ENCODE data around the gene EYA2.

Gene EYA2

DNA sequence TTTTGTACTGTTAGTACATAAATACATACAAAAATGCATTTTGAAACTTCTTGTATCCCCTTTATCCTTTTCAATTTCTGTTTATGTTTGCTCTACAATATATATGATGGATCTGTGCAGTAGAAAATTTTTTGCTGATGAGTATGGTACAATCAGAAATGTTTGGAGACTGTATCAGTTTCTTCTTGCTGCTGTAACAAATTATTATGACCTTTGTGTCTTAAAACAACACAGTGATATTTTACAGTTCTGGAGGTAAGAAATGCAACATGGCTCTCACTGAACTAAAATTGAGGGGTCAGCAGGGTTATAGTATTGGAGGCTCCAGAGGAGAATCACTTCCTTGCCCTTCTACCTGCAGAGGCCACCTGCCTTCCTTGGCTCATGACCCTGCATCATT lies 184.4 kb downstream of the EYA2 start:
- no peak for DNase-seq

DNA sequence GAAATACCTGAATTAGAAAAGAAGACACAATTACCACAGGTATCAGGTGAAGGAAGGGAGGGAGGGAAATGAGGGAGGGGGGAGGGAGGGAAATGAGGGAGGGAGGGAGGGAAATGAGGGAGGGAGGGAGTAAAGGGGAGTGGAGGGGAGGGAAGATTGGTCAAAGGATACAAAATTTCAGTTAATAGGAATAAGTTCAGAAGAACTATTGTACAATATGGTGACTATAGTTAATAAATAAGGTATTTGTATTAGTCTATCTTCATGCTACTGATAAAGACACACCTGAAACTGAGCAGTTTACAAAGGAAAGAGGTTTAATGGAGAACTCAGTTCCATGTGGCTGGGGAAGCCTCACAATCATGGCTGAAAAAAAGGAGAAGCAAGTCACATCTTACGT lies 185.7 kb downstream of the EYA2 start:
- DNase-seq, result no peak

DNA sequence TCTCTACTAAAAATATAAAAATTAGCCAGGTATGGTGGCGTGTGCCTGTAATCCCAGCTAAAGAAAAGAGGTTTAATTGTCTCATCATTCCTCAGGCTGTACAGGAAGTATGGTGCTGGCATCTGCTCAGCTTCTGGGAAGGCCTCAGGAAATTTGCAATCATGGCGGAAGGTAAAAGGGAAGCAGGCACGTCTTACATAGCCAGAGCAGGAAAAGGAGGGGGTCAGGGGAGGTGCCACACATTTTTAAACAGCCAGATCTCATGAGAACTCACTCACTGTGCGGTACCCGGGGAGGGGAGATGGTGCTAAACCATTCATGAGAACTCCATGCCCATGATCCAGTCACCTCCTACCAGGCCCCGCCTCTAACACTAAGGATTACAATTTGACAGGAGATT lies 191.7 kb downstream of the EYA2 start:
- no peak for DNase-seq

DNA sequence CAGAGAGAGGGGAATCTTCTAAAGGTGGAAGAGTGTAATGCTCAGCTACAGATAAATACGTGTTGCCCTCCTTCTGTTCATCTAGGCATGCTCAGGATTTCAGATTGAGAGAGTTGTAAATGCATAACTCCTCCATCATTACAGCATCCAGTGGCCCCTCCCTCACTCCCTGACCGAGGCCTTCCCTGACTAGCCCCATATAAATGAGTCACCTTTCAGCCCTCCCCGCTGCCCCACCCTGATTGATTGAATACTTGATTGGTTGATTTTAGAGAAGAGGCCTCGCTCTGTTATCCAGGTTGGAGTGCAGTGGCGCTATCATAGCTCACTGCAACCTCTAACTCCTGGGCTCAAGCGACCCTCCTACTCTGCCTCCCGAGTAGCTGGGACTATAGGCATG lies 193.7 kb downstream of the EYA2 start:
- DNase-seq, result no peak

DNA sequence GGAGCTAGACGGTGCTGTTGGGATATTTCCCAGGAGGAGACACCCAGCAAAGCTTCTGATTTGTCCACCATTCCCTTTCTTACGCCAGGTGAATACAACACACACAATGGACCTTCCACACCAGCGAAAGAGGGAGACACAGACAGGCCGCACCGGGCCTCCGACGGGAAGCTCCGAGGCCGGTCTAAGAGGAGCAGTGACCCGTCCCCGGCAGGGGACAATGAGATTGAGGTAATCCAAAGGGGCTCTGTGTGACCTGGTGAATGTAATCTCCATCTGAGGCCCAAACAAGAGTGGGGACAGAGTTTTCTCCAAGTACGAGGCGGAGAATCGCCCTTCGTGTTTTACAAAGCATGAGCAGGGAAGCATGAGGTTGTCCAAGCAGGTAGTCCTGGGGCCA lies 194.5 kb downstream of the EYA2 start:
- DNase-seq, result no peak

DNA sequence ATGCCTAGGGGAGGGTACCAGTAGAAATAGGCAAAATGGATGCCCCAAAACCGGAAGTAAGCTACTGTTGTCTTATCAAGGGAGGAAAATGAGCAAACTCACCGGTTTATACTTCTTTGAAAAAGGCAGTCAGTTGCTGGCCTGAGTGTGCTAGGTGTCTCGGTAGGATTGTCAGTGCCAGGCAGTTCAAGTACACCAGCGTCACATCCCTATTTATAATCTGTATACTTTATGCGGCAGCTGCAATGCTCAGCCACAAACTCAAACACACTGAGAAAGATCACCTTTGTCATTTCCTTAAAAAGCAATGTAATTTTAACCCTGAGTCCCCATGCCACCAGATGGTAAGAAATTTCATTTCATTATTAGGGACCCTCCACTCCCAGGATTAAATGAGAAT lies 196.2 kb downstream of the EYA2 start:
- no peak for DNase-seq

DNA sequence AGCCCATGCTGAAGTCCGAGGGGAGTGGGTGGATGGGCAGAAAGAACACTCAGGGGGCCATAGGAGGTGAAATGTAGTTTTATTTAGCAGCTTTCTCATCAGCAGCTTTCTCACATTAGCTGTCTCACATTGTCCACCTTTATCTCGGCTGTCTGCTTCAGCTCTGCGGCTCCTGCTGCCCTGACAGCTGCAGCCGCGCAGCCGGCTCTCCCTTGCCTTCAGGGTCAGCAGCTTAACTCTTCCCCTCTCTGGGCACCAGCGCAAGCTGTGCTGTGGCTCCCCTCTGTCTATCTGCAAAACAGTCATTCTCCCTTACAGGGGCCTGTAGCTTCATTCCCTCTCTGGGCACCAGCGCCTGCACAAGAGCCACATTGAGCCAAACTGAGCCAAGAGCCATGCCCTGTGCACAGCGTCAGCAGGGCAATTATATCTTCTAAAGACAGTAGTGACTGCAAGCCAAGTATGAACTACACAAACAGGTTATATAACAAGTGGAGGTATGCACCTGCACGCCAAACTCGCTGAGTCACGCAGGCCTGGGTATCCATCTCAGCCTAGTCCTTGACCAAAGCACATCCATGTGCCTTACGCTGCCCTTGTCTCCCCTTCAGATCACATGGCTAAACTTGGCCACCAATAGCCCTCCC lies 198.8 kb downstream of the EYA2 start:
- no peak for DNase-seq

DNA sequence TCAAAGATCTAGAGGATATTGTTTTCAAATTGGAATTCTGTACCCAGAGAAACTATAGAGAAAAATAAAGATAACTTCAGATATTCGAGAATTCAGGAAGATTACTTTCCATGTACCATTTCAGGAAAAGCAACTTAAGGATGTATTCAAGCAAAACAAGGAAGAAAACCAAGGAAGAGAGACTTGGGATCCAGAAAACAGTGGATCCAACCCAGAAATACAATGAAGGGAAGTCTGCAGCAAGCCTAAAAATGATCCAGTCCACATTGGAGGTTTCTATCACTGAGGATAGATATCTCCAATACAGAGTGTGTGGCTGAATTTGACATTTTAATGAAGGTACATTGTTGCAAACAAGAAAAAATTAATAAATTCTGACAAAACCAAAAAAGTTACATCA lies 201.0 kb downstream of the EYA2 start:
- DNase-seq, result no peak

DNA sequence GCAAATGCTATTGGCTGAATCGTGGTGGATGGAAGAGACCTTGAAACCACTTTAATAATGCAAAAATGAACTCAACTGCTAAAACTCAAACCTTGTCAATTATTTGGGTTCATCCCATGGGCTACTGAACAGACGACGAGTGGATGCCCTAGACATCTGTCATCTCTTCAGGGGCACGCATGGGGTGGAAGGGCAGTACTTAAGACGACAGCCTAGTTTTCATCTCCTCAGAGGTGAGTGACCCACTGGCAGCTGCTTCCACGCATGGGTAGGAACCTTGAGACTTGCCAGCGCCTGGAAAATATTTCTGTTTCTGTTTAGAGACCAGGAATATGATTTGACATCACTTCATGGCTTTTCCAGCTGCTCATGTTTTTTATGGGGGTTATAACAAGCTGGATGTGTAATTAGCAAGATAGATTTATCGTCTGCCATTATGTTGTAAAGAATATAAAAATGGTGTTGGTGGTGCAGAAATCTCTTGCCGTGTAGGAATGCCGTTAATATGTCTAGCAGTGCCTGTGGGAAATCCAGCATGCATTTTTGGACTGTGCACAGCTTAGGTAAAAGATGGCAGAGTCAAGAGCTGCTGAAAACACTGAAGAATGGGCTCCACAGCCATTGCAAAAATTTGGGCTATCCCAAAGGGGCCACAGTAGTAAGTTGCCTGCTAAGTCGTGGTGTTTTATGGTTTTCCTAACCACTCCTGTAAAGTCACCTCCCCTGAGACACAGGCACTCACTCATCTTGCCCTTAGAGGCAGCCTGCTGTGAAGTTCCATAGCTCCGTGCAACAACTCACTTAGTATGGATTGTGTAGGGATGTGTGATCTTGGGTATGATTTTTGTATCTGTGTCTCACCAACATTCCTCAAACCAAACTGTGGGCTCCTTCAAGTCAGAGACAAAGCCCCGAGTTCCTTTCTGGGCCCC lies 203.3 kb downstream of the EYA2 start:
- DNase-seq, result no peak

DNA sequence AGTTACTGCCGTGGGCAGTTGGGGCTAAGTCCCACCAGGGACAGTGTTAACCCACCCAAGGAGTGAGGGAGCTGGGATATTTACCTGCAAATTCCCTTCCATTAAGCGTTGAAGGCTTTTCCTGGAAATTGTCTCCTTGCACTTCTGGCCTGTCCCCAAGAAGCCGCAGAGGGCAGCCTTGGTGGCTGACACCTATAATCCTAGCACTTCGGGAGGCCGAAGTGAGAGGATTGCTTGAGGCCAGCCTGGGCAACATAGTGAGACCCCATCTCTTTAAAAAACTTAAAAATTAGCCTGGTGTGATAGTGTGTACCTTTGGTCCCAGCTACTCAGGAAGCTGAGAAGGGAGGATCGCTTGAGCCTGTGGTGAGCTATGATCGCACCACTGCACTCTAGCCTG lies 204.4 kb downstream of the EYA2 start:
- DNase-seq, result no peak

DNA sequence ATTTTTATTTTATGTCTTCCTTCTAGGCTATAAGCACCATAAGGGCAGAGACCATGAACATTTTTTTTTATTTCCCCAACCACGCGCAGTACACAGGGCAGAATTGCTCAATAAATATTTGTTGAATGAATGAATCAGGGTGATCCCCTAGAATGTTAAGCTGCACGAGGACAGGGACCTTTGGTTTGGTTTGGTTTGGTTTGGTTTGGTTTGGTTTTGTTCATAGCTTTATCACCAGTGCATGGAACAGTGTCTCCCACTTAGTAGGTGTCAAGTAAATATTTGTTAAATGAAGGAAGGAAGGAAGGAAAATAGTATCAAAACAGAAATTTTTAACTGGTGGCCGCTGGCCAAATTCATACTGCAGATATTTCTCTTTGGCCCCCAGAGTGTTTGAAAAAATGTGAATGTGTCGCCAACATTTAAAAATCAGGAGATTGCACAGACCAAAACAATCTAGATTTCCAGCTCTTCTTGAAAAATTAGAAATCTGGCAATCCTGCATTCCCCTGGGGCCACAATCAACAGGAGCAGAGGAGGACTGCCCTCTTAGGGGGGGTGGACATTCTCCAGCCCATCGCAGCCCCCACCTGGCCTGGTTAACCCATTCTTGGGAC lies 205.3 kb downstream of the EYA2 start:
- no peak for DNase-seq

DNA sequence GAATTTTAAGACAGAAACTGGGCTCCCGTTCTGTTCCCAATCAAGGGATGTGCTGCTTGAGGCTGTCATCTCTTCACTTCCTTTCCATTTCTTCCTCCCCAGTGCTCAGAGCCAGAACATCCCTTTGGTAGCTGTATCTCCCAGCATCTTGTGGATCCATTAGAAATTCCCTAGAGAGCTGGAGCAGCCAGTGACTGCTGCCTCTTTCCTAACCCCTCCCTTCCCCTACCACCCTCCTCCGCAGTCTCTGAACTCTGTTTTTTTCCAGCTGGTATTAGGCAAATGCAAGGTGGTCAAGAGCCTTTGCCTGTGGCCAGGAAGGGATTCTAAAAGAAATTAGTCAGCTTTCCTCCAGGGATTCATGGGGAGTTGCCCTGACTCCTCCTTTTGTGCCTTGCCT lies 208.0 kb downstream of the EYA2 start:
- DNase-seq, result no peak

DNA sequence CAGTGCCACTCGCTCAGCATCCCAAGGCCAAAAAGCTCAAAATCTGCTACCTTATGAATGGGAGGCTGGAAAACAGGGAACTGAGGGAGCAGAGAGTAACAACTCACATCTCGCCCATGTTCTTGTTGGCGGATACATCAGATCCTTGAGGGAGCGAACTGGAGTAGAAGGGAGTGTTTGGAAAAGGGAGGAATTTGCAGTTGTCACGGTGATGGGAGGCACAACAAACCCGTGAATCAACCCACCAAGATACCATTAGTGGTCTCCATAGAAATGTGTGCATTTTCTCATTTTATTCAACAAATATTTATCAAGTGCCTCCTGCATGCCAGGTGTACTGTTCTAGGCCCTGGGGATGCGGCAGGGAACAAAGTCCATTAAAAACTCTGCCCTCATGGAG lies 212.1 kb downstream of the EYA2 start:
- no peak for DNase-seq

DNA sequence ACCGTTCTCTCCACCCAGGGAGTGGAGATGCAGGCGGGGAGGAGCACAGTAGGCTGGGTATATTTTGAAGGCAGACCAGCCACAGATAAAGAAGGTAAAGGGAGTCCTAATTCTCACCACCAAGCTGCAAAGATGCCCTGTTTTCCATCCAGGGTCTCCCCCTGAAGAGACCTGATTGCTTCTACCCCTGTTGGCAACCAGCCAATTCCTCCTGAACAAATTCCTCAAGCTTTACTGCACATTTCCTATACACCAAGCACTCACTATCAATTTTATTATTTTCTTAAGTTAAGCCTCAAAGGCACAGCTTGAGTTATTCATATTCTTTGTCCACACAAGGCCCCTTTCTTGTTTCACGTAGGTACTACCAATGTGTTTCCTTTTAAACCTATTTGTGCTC lies 214.4 kb downstream of the EYA2 start:
- DNase-seq, result no peak

DNA sequence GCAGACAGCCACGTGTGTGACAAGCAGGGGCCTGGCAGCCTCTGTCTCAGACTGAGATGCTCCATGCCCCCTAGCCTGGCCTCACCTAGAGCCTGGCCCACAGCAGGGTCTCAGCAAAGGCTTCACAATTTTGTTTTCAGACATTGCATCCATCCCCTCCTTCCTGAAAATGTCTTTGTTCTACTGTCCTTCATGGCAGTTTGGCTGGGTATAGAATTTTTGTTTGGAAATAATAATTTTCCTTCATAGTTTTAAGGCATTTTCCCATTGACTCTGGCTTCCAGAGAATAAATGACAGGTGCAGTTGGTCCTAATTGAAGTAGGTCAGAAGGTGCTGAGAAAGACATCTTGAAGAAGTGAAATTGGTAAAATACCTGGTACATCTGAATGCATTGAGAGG lies 216.2 kb downstream of the EYA2 start:
- DNase-seq, result no peak

DNA sequence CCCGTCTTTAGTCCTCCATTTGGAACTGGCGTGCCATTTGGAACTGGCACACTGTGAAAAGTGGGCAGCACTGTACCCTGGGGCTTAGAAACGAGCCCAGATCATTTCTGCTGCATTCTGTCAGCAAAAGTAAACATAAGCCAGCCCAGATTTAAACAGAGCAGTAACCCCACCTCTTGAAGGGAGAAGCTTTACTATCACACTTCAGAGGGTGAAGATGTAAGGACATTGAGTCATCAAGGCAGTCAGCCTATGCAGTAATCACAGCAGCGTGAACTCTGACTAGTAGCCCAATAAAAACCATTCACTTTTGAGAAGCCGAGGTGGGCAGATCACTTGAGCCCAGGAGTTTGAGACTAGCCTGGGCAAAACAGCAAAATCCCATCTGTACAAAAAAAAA lies 216.9 kb downstream of the EYA2 start:
- DNase-seq, result no peak

DNA sequence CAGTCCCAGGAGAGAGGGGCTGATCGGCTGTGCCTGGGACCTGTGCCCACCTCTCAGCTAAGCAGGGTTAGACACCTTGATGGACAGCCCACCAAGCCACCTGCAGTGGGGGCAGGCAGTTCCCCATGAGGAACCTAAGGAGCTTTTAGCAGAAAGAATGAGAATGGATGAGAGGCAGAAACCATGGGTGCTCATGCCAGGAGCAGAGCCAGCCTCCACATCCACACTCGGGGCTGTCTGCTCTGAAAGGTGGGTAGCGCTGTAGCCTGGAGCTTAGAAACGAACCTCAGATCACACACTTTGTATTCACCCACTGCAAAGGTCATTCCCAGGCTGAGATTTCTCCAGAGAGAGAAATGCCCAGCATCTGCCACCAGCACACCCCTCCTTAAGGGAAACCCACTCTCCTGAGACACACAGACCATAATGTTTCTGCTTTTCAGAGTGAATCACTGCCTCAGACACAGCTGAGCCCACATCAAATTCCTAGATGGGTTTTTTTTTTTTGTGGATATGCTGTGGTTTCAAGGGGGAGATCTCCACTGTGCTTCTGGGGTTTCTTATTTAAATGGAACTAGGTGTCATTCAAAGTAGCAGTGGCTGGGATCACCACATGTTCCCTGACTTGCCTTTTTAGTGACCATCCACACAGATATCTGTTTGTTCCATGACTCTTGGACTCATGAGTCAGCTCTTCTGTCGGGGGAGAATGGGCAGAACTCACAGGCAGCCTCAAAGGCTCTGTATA lies 218.9 kb downstream of the EYA2 start:
- no peak for DNase-seq

DNA sequence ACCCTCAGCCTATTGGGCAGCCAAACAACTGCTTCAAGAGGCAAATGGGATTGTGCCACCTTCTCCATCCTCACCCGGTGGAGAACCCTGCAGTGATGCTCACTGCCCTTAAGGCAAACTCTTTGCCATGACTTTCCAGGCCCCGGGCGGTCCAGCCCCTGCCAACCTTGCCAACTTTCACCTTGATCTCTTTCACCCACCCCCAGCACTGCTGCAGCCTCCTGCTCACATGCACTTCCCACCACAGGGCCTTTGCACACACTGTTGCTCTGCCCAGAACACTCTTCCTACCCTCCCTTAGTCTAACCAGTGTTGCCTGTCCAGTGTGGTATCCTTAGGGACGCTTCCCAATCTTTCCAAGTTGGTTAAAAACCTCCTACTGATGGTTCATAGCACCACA lies 221.1 kb downstream of the EYA2 start:
- no peak for DNase-seq

DNA sequence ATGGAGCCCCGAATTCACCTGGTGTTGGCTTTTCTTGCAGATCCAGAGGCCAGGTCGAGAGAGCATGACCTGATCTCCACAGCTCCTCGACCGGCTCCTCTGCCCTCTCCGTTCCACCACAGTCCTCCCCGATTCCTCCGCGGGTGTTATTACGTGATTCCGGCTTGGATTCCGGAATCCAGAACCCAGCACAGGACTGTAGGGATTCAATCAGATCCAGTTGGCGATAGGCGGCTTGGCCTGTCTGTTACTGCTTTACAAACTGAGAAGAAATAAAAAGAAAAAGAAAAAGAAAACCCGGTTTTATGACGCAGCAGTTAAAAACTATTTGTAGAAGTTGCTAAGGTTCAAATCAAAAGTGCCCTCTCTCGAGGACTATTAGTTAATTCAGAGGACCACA lies 222.7 kb downstream of the EYA2 start:
- no peak for DNase-seq

DNA sequence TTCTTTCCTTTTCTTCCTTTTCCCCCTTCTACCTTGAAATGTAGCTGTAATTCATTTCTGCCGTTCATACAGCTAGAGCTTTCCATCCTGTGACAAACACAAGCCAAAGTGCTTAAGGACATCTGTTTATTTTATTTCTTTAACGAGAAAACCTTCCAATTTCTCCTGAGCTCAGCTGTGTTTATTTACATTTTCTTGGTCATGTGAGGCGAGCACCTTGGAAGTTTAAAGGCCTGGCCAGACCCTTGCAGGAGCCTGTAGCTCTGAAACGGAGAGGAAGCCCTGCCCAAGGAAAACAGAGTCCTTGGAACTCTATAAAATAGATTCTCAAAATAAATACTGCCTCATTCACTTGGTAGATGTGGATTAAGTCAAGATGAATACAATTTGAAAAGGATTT lies 223.1 kb downstream of the EYA2 start:
- DNase-seq, result no peak

DNA sequence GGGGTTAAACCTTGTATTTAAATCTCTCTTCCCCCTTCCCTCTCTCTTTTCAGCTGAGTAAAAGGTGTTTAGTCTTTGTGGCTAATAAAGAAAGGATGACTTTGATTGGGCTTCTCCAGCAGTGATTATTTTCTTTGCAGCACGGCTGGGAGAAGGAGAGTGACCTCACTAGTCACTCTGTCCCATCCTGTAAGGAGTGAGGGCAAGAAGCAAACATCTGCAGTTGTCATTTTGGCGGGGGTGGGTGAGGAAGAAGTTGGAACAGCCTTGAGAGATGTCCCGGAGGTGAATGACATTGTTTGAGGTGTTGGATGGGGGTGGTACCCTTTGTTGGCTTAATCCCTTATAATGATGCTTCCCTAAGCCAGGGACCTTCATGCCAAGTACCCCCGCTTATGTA lies 223.6 kb downstream of the EYA2 start:
- DNase-seq, result no peak

DNA sequence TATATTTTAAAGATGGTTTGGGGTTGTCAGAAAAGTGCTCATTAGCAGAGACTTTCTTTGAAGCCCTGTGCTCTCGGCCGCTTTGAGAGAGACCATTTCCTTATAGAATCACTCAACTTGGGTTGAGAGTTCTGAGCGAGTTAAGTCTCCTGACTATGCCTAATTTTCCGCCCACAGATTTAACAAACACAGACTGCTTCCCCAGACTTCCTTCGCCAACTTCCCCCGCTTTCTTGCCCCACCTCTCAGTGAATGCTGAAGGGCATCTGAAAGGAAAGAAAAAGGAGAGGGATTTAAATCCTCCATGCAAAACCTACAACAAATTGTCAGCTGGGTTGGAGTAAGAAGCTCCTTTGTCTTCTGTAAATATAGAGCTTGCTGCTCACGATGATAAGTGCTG lies 224.0 kb downstream of the EYA2 start:
- DNase-seq, result no peak

DNA sequence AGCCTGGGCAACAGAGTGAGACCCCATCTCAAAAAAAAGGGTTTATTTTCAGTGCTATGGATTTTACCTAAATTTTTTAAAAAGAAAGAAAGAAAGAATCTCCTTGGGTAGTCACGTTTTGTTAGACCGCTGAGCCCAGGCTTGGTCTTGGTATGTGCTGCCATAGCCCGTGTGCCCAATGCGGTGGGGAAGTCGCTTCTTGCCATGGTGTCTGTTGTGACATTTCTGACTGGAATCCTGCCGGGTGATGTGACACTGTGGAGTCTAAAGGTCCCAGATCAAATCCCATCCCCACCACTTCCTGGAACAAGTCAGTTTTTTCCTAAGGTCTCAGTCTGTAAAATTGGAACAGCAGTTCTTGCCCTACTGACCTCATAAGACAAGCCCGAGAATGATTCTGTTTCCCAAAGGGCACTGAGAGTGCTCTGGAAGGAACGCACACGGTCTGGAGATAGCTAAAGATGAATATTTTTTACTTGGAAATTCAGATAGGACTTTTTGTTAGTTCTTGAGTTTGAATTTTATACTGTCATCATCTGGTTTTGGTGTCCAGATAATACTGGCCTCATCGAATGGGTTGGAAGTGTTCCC lies 225.8 kb downstream of the EYA2 start:
- no peak for DNase-seq
